Activated T-cell treated with anti-CD3 and anti-CD28 coated beads for 1 hour (primary cell): ENCODE measurements around the gene TSPEAR.

Source experiments
- DNase-seq: peaks from one replicate; pipeline ENCODE4 v3.0.0-alpha.2; 2020; ENCODE audit warnings: low read depth

TSPEAR gene

DNA sequence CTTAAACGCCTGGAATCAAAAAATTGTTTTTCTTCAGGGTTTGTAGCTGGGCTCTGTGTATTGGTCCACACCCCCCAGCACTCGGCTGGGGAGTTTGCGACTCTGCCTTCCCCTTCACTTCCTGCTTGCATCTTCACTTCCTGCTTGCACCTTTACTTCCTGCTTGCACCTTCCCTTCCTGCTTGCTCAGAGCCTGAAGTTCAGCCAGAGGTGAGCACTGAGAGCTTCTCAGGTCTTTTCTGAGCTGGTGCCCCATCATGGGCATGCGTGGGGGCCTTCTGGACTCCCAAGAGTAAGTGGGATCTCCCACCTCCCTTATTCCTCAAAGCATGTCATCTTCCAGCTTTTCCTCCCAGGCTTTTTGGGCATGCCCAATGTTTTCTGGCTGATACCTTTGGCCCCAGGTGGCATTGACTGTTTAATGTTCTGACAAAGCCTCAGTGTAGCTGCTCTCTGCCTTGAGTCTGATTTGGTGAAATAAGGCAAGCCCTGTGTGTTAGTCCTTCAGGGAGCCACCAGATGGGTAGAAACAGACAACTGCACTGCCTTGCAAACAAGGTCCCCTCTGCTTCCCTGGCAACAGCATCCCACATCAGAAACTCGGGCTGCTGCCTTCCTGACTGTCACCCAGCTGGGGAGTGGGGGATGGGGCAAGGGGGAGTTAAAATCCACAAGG is 163.6 kb downstream of the TSPEAR start:
- DNase-seq = no peak

DNA sequence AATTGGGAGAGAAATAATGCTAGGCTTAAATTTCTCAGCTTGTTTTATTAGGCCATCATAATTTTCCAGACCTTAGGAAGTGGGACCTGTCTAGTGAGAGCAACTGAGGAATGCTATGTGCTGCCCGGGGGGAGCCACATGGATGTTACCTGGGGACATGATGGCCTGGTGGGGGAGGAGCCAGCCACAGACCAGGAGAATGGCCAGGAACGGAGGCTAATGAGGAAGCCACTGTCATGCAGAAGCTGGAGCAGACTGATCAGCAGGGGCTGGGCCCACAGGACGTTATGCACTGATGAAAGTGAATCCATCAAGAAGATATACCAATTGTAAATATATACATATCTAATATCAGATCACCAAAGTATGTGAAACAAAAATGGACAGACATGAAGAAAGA is 166.8 kb downstream of the TSPEAR start:
- DNase-seq = no peak

DNA sequence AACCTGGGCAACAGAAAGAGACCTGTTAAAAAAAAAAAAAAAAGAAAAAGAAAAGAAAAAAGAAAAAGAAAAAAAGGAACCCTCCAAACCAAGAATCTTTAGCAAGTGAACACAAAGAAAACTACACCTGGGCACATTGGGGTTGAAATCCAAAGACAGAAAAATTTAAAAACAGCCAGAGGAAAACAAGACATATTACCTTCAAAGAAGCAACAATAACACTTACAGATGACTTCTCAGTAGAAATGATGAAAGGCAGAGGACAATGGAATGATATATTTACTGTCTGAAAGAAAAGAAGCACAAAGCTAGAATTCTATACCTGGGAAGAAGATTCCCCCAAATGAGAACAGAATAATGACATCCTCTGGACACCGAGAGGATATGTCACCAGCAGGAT is 168.7 kb downstream of the TSPEAR start:
- DNase-seq = no peak

DNA sequence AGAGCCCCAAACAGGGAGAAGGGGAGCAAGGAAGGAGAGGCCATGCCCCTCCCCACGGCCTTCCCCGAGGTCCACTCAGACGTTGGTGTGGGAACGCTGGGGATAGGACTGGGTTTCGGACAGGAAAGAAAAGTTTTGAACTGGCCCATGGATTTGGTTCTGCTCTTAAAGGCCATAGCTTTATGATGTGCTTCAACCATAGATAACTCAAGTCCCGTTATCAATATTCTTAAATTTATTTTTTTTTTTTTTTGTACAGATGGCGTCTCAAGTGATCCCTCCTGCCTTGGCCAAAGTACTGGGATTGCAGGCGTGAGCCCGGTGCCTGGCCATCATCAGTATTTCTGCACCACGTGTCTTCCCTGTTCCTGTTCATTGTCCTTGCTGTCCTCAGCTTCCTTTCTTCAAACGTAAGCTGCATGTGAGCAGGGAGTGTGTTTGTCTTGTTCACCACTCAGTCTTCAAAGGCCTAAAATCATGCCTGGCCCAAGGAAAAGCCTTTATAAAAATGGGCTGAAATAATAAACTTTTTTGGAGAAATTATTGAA is 170.6 kb downstream of the TSPEAR start:
- DNase-seq = no peak

DNA sequence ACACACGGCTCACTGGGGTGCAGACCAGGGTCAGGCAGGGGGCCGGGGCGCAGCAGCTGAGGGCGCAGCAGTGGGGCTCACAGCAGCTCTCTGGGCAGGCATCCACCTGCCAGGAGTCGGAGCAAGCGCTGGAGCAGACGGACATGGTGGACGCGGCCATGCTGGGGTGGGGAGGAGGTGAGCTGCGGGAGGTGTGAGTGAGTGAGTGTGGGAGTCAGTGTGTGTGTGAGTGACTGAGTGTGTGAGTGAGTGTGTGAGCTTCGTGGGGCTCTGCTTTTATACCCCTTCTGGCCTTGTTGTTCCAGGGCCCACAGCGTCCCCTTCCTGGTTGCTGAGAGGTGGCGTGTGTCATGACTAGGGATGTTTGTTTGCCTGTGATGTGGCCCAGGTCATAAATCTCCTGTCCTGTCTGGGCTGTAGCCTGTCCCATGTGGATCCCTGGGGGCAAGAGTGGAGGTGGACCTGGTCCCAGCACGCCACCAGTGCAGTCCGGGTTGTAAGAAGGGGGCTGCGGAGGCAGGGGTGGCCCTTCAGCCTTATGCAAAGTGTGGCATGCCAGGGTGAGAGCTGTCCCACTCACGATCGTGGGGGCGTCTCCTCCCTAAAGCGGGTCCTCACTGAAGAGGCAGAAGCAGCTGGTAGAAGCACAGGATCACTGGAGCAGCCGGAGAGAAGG is 171.2 kb downstream of the TSPEAR start, which contains the start of gene KRTAP10-1:
Gene KRTAP10-1 (minus strand): TSS at position 205 of the 676 bp plus-strand sequence. CDS start 45 bp downstream, at position 160.
- DNase-seq = no peak

DNA sequence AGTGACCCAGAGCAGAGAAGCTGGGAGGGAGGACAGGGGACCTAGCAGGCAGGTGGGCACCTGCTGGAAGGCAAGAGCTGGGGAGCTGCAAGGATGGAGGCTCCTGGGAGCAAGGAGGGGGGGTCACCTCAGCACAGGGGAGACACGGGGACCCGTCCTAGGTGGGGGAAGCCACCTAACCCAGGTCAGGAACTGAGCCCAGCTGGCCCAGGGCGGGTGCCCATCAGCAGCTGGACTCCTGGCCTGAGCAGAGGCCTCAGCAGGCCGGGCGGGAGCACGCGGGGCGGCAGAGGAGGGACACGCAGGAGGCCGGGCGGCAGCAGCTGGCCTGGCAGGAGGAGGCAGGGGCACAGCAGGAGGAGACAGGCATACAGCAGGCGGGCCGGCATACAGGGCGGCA is 172.3 kb downstream of the TSPEAR start:
- no peak for DNase-seq

DNA sequence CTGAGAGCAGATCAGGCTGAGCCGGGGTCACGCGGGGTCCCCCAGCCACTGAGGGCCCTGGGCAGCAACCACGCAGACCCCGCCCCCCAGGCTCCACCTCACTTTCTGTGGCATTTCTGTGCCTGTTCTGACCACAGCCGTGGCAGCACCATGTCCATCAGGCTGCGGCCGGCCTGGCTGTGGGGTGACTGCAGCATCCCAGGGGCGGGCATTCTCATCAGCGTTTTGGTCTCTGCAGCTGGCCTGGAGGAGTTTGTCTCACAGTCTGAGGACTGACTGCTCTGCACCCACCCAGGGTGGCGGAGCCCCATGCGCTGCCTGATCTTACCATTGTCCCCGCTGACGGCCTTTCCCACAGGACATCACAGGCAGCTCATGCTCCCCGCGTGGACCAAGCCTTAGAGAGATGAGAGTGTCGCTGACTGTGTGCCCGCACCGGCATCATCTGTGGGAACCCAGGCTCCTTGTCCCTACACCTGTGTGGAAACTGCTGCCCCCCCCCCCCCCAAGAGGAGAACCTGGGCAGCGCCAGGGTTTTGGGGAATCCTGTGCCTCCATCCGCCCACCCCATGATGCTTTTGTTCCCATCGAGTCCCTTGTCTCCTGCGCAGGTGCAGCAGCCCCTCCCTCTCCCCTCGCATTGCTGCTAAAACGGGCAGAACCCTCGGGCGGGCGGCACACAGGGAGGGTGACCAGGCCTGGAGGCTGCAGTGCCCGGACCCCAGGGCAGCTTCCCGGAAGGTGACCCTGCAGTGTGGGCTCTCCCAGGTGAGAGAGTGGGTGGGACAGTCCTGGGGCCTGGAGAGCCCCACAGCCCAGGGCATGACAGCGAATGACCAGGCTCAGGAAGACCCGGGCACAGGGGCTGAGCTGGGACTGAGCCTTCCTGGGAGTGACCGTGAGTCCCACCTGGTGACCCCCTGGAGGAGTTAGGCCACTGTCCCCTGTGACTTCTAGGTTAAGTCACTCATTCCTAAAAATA is 173.2 kb downstream of the TSPEAR start:
- no peak for DNase-seq

DNA sequence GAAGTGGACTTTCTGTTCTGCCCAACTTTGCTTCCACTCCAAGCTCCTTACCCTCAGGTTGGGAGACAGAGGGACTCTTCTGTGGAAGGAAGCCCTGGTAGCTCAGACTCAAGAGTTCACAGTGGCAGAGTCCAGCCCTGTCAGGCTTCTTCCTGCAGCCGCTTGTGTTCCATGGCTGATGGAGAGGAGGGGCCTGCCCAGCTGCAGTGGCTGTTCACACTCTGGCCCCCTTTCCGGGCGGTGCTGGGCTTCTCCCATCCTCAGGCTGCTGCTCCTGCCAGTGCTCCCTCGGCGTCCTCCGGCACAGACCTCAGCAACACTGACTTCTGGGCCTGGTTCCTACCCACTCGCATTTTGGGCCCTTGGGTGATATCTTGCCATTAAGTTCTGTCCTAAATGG is 175.4 kb downstream of the TSPEAR start:
- DNase-seq = no peak

DNA sequence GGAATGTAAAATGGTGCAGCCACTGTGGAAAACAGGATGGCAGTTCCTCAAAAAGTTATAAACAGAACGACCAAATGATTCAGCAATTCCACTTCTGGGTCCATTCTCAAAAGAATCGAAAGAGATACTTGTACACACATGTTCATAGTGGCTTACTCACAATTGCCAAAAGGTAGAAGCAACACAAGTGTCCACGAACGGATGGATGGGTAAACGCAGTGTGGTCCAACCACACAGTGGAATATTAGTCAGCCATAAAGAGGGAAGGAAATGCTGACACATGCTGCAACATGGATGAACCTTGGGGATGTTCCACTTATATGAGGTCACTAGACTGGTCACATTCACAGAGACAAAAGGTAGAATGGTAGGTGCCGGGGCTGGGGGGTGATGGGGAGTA is 176.7 kb downstream of the TSPEAR start:
- DNase-seq = no peak

DNA sequence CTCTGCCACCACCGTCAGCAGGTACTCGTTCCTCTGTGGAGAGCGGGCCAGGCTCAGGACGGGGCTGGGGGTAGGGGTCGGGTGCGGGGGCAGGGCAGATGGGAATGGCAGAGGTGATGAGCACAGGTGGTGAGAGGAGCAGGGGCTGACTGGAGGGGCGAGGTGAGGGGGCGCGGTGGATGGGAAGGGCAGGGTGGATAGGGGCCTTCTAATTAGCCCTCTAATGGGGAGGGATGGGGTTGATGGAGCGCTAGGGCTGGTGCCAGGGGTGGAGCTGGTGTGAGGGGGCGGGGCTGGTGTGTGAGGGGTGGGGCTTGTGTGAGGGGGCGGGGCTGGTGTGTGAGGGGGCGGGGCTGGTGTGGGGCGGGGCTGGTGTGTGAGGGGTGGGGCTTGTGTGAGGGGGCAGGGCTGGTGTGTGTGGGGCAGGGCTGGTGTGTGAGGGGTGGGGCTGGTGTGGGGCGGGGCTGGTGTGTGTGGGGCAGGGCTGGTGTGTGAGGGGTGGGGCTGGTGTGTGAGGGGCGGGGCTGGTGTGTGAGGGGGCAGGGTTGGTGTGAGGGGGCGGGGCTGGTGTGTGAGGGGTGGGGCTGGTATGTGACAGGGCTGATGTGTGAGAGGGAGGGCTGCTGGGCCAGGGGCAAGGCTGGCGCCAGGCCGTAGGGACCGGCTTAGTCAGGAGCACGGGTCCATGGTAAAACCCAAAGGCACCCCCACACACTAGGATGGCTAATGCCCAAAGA is 177.3 kb downstream of the TSPEAR start:
- DNase-seq = no peak

DNA sequence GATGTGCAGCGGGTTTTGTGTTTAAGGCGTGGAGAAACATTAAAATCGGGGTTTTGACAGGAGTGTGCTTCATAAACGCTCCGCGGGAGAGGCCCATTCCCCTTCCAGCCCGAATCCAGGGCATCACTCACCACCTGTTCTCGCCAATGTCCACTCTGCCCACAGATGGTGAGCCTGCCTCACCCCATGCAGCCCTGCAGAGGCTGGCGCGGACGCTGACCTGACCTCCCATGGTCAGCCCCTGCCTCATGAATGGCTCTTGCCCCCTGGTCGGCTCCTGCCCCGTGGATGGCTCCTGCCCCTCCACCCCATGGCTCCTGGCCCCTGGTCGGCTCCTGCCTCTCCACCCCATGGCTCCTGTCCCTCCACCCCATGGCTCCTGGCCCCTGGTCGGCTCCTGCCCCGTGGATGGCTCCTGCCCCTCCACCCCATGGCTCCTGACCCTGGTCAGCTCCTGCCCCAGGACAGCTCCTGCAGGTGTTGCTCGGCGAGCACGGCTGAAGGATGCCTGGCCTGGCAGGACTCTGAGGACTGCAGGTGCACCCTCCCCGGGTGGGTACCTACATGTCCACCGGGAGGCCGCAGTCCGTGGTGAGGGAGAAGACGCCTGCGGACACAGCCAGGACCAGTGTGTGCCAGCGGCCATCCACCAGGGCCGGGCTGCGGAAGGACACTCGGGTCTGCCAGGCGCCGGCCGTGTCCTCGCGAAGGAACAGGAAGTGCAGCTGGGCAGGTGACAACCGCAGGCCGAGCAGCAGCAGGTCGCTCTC is 178.1 kb downstream of the TSPEAR start:
- no peak for DNase-seq

DNA sequence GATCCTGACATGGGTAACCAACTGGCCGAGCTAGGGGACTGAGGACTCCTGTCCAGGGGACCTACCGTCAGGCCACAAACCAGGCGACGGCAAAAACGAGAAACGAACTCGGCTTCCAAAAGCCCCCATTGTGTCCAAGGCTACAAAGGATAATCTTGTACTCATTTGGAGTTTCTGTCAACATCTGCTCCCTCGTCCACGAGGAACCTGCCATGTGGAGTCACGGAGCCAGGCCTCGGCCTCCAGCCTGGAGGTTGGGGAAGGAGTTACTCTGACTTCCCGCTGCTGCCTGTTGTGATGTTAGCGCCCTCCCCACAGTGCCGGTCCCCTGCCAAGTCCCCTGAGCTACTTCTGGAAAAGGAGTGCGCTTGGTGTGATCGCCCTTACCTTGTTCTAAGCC is 178.7 kb downstream of the TSPEAR start:
- no peak for DNase-seq

DNA sequence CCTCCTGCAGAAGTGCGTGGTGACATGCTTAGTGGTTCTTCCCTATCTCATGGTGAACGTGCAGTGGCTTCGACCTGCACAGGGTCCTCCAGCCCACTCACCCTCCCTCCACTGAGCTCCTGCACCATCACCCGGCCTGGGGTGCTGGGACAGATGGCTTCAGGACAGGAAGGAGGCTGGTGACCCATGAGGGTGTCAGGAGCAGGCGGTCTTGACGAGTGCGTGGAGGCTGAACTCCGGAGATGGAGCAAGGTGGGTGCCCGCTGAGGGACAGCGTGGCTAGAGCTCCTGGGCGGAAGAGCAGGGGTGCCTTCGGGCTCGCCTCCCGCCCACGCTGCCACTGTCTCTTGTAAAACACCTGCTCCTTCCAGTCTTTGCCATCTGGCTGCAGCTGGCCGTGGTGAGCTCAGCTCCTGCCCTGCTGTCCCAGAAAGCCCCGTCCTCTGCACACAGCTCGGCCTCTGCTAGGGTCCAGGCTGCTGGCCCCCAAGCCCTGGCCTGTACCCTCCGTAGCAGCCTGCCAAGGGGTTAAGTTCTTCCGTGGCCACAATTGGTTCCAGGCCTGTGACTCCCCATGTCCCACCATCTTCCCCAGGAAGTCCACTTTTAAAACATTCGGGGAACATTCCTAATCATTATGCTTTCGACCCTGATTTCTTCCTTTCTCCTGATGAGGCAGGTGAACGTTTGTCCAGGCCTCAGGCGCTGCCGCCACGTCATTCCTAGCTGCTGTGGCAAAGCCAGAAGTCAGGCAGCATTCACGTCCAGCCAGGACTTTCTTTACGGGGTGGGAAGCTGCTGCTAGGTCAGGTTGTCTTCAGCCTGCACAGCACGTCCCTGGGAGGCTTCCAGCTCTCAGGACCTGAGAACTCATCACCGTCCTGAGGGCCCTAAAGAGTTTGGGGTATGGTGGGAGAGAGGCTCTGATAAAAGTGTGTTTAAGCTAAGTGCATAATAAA is 179.5 kb downstream of the TSPEAR start:
- no peak for DNase-seq

DNA sequence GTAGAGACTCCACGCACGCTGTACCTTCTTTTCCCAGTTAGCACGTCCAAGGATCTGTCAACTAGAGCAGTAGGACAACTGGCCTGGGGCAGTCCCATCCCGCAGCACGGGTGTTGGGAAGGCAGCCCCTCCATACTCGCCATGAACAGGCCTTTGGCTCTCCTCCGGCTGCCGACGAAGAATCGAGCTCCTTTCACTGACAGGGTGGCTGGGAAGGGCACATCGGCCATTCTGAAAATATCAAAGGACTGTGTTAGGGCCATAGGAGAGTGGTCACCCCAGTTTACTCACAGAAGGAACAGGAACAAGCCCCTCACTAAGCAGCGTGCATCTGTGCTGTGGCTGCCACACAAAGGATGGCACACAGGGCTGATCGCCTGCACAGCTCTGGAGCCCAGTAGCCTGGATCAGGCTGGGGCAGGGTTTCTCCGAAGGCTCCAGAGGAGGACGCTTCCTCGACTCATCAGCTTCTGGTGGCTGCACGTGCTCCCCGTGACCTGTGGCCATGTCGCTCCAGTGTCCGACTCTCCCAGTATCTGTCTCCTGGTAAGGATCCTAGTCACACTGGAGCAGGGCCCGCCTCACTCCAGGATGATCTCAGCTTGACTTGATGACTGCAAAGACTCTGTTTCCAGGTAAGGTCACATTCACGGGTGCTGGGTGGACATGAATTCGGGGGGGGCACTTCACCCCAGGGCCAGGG is 180.3 kb downstream of the TSPEAR start:
- no peak for DNase-seq

DNA sequence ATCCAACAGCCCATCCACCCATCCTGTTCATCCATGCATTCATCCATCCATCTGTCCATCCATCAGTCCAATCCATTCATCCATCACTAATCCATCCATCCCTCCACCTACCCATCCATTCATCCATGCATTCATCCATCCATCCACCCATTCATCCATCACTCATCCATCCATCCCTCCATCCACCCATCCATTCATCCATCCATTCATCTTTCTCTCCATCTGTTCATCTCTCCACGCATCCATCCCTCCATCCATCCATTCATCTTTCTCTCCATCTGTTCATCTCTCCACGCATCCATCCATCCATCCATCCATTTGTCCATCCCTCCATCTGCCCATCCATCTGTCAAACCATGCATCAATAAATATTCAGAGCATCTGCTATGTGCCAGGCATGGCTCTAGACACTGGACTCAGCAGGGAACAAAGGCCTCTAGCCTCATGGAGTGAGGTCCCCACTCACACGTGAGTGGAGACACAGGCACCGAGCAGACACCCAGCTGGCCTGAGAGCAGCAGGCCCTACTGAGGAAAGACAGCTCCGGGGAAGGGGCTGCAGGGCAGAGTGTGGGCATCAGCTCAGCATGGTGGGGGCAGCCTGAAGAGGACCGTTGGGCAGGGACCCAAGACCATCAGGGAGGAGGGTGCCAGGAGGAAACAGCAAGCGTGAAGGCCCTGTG is 181.0 kb downstream of the TSPEAR start:
- no peak for DNase-seq

DNA sequence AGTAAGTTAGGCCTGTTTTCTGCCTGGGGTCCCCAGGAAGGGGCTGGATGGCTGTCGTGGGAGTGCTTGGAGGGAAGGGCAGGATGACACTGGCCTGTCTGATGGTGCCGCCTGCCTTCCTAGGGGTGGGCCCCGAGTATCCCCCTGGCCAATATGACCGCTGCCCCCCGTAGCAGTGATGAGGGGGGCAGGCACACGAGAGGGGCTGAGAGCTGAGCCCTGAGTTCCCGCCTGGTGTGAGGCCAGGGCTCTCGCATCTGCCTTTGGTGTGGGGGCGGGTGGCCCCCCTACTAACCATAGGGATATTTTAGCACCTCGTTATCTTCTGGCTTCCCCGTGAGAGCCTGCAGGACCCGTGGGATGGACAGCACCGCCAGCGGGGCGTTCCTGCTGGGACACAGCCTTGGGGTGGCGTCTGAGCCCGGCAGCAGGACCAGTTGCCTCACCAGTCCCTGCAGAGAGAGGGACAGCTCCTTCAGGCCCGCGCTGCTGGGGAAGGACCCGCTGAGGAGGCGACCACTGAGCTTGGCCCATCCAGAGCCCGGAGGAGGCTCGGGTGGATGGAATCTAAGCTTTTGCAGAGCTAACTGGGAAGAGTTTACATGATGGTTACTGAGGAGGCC is 181.8 kb downstream of the TSPEAR start:
- no peak for DNase-seq

DNA sequence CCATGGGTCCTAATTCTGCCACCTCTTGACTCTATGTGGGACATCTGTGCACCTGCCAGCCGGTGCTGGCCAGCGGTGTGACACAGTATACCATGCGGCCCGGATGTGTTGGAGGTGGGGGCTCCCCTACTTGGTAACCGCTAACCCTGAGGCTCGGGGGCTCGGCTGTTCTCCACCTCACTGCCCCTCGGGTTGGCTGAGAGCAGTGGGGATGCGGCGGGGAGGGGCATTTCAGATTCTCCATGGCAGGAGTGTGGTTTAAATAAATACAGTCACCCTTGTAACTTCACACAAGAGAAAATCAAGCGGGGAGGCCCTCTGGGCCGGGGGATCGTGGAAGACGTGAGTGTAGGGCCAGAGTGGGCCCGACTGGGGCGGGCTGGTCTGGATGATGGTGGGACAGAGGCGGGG is 182.4 kb downstream of the TSPEAR start:
- DNase-seq = no peak

DNA sequence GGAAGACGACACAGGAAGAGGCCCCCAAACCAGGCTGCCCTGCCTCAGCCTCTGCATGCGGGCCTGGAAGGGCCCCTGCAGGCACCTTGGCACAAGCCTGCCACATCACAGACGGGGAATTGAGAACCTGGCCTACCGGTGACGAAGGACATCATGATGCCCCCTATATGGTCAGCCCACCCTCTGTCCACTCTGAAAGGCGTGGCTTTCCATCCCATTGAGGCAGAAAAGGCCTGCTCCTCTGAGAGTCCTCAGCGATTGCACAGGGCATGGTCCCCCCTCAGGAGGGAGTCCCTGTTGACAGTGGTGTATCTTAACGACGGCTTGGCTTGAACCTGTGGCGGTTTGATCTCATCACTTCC is 182.8 kb downstream of the TSPEAR start:
- no peak for DNase-seq
